Measurements from ENCODE around the gene LYSMD2. TPM values are rescaled to one million over a fixed set of nuclear protein-coding genes. Genes with fewer than 3 reads are reported as not detected.

The LYSMD2 gene
- polyA plus RNA-seq, 2 donors: 5.2 to 5.9 TPM

- Histone ChIP-seq H3K4me3 (ENCODE audit: low read depth in 1 of 2, low read length in 2 of 2) (no peak overlapping the region), H3K36me3 (ENCODE audit: control insufficient read depth in 2 of 2, insufficient read depth in 2 of 2, low read length in 1 of 2) (no peaks in the 10 kb centered on the region), H3K27ac (ENCODE audit: low read depth in 2 of 2, low read length in 1 of 2) (no peak overlapping the region), H3K9me3 (ENCODE audit: control insufficient read depth in 2 of 2, insufficient read depth in 1 of 2, low read depth in 1 of 2, low read length in 1 of 2) (no peaks in the 10 kb centered on the region), H3K4me1 (ENCODE audit: control insufficient read depth in 2 of 2, insufficient read depth in 2 of 2, low read length in 1 of 2) (peaks cover 0 to 4% of the 10 kb centered on the region in 2 donors), H3K27me3 (ENCODE audit: control insufficient read depth in 1 of 2, insufficient read depth in 2 of 2, low read length in 2 of 2) (no peaks in the 10 kb centered on the region)
- WGBS, 2 donors: 42 to 47% methylated on average over 2 of the region's 2 CpGs
Measured at GRCh38 chr15:51680321-51680720, 57.1 kb downstream of the LYSMD2 start.

GRCh38 chr15:51678096-51678495 is 59.4 kb downstream of the LYSMD2 start:
- H3K36me3 ChIP-seq (ENCODE audit: control insufficient read depth in 2 of 2, insufficient read depth in 2 of 2, low read length in 1 of 2): no peaks in the 10 kb centered on the region
- H3K27me3 ChIP-seq (ENCODE audit: control insufficient read depth in 1 of 2, insufficient read depth in 2 of 2, low read length in 2 of 2): no peaks in the 10 kb centered on the region
- 58 to 62% methylated on average over 2 of the region's 2 CpGs for WGBS, 2 donors
- H3K9me3 ChIP-seq (ENCODE audit: control insufficient read depth in 2 of 2, insufficient read depth in 1 of 2, low read depth in 1 of 2, low read length in 1 of 2): no peaks in the 10 kb centered on the region
- H3K4me3 ChIP-seq (ENCODE audit: low read depth in 1 of 2, low read length in 2 of 2): no peak overlapping the region
- no peak overlapping the region for H3K27ac ChIP-seq (ENCODE audit: low read depth in 2 of 2, low read length in 1 of 2)
- peaks cover 0 to 4% of the 10 kb centered on the region in 2 donors for H3K4me1 ChIP-seq (ENCODE audit: control insufficient read depth in 2 of 2, insufficient read depth in 2 of 2, low read length in 1 of 2)

GRCh38 chr15:51677452-51677851 is 60.0 kb downstream of the LYSMD2 start:
- 80% methylated on average over 2 of the region's 2 CpGs for WGBS, 2 donors
- Histone ChIP-seq H3K9me3 (ENCODE audit: control insufficient read depth in 2 of 2, insufficient read depth in 1 of 2, low read depth in 1 of 2, low read length in 1 of 2) (no peaks in the 10 kb centered on the region), H3K36me3 (ENCODE audit: control insufficient read depth in 2 of 2, insufficient read depth in 2 of 2, low read length in 1 of 2) (no peaks in the 10 kb centered on the region), H3K27me3 (ENCODE audit: control insufficient read depth in 1 of 2, insufficient read depth in 2 of 2, low read length in 2 of 2) (no peaks in the 10 kb centered on the region), H3K27ac (ENCODE audit: low read depth in 2 of 2, low read length in 1 of 2) (no peak overlapping the region), H3K4me1 (ENCODE audit: control insufficient read depth in 2 of 2, insufficient read depth in 2 of 2, low read length in 1 of 2) (peaks cover 0 to 4% of the 10 kb centered on the region in 2 donors), H3K4me3 (ENCODE audit: low read depth in 1 of 2, low read length in 2 of 2) (no peak overlapping the region)

- H3K4me1 ChIP-seq (ENCODE audit: control insufficient read depth in 2 of 2, insufficient read depth in 2 of 2, low read length in 1 of 2): peaks cover 0 to 4% of the 10 kb centered on the region in 2 donors
- WGBS, 2 donors: 98 to 100% methylated on average over 1 of the region's 1 CpG
- H3K27ac ChIP-seq (ENCODE audit: low read depth in 2 of 2, low read length in 1 of 2): no peak overlapping the region
- H3K9me3 ChIP-seq (ENCODE audit: control insufficient read depth in 2 of 2, insufficient read depth in 1 of 2, low read depth in 1 of 2, low read length in 1 of 2): no peaks in the 10 kb centered on the region
- H3K36me3 ChIP-seq (ENCODE audit: control insufficient read depth in 2 of 2, insufficient read depth in 2 of 2, low read length in 1 of 2): no peaks in the 10 kb centered on the region
- H3K27me3 ChIP-seq (ENCODE audit: control insufficient read depth in 1 of 2, insufficient read depth in 2 of 2, low read length in 2 of 2): no peaks in the 10 kb centered on the region
- no peak overlapping the region for H3K4me3 ChIP-seq (ENCODE audit: low read depth in 1 of 2, low read length in 2 of 2)
Measured at GRCh38 chr15:51677021-51677420, 60.4 kb downstream of the LYSMD2 start.

GRCh38 chr15:51675234-51675633 is 62.2 kb downstream of the LYSMD2 start:
- Histone ChIP-seq H3K27me3 (ENCODE audit: control insufficient read depth in 1 of 2, insufficient read depth in 2 of 2, low read length in 2 of 2) (no peaks in the 10 kb centered on the region), H3K36me3 (ENCODE audit: control insufficient read depth in 2 of 2, insufficient read depth in 2 of 2, low read length in 1 of 2) (no peaks in the 10 kb centered on the region), H3K27ac (ENCODE audit: low read depth in 2 of 2, low read length in 1 of 2) (no peak overlapping the region), H3K4me3 (ENCODE audit: low read depth in 1 of 2, low read length in 2 of 2) (no peak overlapping the region), H3K4me1 (ENCODE audit: control insufficient read depth in 2 of 2, insufficient read depth in 2 of 2, low read length in 1 of 2) (no peaks in the 10 kb centered on the region), H3K9me3 (ENCODE audit: control insufficient read depth in 2 of 2, insufficient read depth in 1 of 2, low read depth in 1 of 2, low read length in 1 of 2) (no peaks in the 10 kb centered on the region)
- 35 to 38% methylated on average over 1 of the region's 1 CpG for WGBS, 2 donors

Other genes starting within 250 kb of the LYSMD2 start
- 1 to 10 TPM; 4.8 to 6.5 TPM for gene DMXL2, start 114.9 kb downstream of the LYSMD2 start, polyA plus RNA-seq
- under 1 TPM in 1 of 2 donors, not detected in 1; 0.12 TPM for gene SCG3, start 56.2 kb downstream of the LYSMD2 start, polyA plus RNA-seq
- gene TMOD2, start 13.9 kb upstream of the LYSMD2 start, polyA plus RNA-seq: 1 to 10 TPM; 1.2 TPM
- 10 to 100 TPM; 25.7 to 42.8 TPM for gene TMOD3, start 92.0 kb upstream of the LYSMD2 start, polyA plus RNA-seq
- gene LEO1, start 234.1 kb upstream of the LYSMD2 start, polyA plus RNA-seq: 10 to 100 TPM in 1 of 2 donors, 1 to 10 TPM in 1; 9.5 to 19.6 TPM